ENCODE measurements around the gene TPR.
A peak's percentile ranks its signal among the peaks of the same experiment; 100 is the strongest.
"Not testable (repeated sequence)": the region's sequence is repeated elsewhere in the genome, so short reads cannot be mapped to it uniquely, and the experiment has no call there.

TPR gene

GRCh38 chr1:186375929-186376319 is 871 bp upstream of the TPR start:
- peak overlapping the region; percentile 86 for H3K27ac ChIP-seq
- TF ChIP-seq CTCF (conservative IDR thresholded peaks at IDR 0.05): no peak

- TF ChIP-seq CTCF (conservative IDR thresholded peaks at IDR 0.05): no peak
Observed at GRCh38 chr1:186374303-186375151, 526 bp downstream of the TPR start.

GRCh38 chr1:186347837-186348691 is 27.0 kb downstream of the TPR start:
- H3K27ac ChIP-seq: not testable (repeated sequence)

More at GRCh38 chr1:186374303-186375151, 526 bp downstream of the TPR start:
- peak overlapping the region; percentile 86 for H3K27ac ChIP-seq

- no peak for TF ChIP-seq CTCF (conservative IDR thresholded peaks at IDR 0.05)
- no peak overlapping the region for H3K27ac ChIP-seq
Observed at GRCh38 chr1:186340772-186341171, 34.3 kb downstream of the TPR start.

- TF ChIP-seq CTCF (conservative IDR thresholded peaks at IDR 0.05): no peak
- no peak overlapping the region for H3K27ac ChIP-seq
Observed at GRCh38 chr1:186337554-186337953, 37.5 kb downstream of the TPR start.

- TF ChIP-seq CTCF (conservative IDR thresholded peaks at IDR 0.05): peak; percentile 20; the same call in 1 of the 2 replicates
- H3K27ac ChIP-seq: no peak overlapping the region
Observed at GRCh38 chr1:186330758-186331157, 44.3 kb downstream of the TPR start.

GRCh38 chr1:186327331-186327730 is 47.7 kb downstream of the TPR start:
- TF ChIP-seq CTCF (conservative IDR thresholded peaks at IDR 0.05): no peak
- no peak overlapping the region for H3K27ac ChIP-seq
